COLO829 (cell line): ENCODE results near the gene ZFYVE28.

Source experiments
- DNase-seq: peaks from one replicate; pipeline ENCODE4 v3.0.0; 2012; ENCODE audit warnings: low spot score

The ZFYVE28 gene

DNA sequence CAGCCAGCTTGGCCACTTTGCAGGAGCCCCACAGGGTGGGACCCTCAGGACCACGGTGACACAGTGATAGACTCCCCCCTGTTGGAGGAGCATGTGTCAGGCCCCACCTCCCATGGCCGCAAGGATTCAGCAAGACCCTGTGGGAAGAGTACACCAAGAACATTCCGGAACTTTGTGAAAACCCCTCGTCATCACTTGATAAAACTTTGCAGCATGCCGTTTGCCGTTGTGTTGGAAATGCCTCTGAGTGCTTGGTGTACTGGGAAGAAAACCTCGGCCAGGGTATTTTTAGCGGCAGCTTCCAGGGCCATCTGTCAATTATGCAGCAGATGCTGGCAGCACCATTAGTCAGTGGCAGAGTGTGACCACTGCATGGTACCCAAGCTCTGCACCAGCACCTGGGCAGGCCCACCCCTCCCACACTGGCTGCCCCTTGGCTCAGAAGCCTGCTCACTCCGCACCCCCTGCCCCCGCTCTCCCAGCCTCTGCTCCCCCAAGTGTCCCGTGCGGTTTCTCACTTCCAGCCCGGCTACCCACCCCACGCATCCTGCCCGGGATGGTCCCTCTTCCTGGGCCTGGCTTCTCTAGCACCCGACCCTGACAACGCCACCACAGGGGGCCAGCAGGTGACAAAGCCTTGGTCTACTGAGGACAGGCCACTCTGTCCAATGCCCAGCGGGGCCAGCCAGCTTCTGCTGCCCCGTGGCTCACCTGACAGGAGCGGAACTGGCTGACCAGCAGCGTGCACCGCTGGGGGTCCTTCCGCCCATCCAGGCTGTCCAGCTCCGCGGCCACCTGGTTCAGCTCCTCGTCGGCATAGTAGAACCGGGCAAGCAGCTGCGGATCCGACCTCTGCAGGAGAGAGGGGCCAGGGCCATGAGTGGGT is 65.0 kb downstream of the ZFYVE28 start:
- DNase-seq = no peak

DNA sequence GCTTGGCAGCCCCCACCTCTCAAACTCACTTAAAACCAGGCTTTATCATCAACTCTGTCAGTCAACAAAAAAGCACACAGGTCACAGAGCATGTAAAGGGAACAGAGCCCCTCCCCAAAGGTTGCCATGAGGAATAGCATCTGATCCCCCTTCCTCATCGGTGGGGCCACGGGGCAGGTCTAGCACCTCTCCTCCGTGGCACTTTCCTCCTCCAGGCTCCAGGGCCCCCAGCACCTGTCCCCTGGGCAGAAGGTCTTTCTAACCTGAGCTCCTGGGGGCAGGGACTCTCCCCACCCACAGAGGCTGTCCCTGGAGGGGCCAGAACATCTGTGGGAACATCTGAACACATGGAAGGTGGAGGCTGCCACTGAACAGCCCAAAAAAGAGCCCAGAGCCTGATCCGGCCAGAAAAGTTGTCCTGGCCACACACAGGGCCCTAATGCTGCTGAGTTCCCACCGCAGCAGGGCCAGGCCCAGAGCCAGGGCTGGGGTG is 65.7 kb downstream of the ZFYVE28 start:
- no peak for DNase-seq

DNA sequence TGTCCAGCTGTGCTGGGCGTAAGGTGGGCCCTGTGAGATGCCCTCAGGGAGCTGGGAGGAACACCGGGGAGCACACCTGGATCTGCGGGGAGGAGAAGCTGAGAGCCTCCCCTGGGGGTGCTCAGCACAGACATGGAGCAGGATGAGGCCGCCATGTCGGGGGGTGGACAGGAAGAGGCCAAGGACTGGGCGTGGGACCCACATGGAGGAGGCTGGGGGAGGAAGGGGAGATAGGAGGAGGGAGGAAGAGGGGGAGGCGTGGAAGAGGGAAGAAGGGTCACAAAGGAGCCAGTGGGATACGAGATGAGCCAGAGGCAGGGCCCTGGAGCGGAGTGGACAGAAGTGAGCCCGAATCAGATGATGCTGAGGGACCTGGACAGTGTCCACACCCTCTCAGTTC is 66.3 kb downstream of the ZFYVE28 start:
- no peak for DNase-seq

DNA sequence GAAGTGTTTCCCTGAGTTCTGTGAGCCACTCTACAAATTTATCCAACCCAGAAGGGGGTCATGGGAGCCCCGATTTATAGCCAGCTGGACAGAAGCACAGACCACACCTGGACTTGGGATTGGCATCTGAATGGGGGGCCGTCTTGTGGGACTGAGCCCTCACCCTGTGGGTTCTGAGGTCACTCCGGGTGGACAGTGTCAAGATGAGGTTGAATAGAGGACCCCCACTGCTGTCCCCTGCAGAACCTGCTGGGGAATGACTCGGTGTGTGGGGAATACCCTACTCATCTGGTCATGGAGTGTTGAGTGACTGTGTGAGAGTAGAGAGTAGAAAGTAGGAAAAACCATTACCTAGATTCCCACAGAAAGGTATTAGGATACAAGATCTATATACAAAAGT is 67.5 kb downstream of the ZFYVE28 start:
- DNase-seq = no peak

DNA sequence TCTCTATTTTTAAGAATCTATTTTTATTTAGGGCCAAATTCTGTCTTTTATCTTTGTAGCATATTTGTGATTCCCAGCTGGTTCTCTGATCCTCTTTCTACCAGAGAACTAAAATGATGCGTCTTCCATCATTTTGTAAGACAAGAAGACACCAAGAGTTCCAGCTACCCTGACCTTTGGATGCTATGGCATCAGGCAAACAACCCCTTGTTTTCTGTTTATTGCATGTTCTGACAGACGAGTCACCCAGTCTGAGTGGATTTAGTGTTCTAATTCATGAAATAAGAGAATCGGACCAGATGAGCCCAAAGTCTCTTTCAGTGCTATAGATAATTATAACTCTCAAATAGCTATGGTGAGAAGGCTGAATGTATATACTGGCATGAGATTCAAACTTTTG is 69.7 kb downstream of the ZFYVE28 start:
- no peak for DNase-seq

DNA sequence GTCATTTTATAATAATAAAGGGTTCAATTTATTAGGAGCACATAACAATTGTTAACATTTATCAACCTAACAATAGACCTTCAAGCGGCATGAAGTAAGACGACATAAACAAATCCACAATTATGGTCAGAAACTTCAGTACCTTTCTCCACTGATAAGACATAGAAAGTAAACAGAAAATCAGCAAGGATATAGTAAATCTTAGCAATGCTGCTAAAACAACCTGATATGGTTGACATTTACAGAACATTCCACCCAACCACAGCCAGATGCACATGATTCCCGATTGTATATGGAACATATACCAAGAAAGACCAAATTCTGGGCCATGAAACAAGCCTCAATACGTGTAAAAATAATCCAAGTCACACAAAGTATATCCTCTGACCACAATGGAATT is 71.3 kb downstream of the ZFYVE28 start:
- no peak for DNase-seq

DNA sequence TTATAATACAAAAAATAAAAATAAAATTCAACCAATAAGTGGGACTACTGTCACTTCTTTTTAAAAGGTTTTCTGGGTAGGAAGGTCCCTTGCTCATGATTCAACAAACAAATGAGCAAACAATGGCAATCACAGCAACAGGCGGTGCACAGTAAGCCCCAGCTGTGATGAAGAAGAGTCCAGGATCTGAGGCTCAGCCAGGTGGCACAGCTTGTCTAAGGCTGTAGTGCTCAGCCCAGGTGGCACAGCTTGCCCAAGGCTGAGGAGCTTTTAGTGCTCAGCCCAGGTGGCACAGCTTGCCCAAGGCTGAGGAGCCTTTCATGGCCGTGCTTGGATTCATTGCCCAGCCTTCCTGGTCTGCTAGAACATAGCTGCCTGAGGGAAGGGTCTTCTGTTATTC is 75.0 kb downstream of the ZFYVE28 start:
- DNase-seq = no peak

DNA sequence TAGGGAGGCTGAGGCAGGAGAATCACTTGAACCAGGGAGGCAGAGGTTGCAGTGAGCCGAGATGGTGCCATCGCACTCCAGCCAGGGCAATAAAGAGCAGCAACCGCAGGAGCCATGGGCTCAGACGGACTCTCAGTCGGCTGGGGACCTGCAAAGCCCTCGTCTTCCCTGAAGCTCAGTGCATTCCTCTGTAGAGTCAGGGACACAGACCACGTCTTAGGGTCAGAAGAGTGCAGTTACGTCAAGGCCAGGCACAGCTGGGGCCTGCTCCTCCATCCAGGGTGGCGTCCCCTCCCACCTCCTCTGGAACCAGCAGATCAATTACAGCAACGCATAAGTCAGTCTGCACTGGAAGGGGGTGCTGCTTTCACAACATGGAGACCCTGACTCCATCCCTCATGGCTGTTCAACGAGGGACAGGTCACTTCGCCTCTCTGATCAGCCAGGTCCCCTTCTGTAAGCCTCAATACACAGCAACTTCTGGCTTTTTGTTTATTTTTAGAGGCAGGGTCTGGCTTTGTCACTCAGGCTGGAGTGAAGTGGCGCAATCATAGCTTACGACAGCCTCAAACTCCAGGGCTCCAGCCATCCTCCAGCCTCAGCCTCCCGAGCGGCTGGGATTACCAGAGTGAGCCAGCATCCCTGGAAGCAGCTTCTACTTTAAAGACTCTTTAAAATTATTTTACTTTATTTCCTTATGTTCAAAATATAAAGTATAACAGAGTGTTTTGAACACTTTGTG is 76.4 kb downstream of the ZFYVE28 start:
- no peak for DNase-seq

DNA sequence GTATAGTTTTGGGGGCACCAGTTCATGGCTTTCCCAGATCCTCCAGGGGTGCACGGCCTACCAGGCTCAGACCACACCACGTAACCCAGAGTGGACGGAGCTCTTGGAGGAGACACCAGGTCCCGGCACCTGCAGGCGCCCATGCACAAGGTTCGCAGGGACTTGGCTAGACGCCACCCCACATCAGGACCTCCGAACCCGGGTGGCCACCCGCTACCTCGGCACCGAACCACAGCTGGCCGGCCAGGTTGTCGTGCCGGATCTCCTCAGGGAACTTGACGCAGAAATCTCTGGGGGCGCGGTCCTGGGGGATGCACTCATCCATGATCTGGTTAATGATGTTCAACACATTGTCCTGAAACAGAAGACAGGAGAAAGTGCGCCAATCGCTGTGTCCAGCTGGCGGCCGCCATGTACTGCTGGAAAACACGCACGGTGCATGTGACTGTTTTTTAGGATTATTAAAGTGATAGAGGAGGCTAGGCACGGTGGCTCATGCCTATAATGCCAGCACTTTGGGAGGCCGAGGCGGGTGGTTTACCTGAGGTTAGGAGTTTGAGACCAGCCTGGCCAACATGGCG is 77.1 kb downstream of the ZFYVE28 start:
- no peak for DNase-seq

DNA sequence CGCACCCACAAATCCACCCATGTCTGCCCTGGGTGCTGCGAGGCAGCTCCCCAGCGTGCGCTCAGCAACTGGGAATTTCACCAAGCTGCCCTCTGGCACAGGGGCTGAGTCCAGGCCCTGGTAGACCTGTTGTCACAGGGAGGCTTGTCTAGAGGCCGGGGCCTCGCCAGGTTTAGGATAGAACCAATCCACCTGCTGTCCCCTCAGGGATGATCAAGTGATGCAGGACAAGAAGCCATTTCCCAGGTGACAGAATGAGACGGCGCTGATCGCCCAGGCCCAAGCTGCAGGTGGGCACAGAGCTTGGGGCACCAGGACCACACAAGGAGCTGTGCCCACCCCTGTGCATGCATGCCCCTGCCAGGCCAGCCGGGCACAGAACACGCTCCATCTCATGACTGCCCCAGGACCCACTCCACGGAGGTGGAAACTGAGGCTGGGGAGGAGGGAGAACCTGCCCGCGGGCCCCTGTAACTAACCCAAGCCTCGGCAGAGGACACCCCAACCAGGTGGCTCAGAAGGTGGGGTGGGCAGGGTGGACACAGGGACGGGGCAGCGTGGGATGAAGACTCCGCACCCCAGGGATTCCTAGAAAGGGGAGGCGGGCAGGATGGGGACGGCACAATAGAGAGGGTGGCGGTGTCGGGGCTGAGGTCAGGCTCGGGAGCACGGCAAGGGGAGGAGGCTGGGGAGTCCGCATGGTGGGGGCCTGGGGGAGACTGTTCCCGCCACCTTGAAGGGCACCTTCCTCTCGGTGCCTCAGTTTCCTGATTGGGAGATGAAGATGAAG is 78.0 kb downstream of the ZFYVE28 start:
- DNase-seq = no peak

DNA sequence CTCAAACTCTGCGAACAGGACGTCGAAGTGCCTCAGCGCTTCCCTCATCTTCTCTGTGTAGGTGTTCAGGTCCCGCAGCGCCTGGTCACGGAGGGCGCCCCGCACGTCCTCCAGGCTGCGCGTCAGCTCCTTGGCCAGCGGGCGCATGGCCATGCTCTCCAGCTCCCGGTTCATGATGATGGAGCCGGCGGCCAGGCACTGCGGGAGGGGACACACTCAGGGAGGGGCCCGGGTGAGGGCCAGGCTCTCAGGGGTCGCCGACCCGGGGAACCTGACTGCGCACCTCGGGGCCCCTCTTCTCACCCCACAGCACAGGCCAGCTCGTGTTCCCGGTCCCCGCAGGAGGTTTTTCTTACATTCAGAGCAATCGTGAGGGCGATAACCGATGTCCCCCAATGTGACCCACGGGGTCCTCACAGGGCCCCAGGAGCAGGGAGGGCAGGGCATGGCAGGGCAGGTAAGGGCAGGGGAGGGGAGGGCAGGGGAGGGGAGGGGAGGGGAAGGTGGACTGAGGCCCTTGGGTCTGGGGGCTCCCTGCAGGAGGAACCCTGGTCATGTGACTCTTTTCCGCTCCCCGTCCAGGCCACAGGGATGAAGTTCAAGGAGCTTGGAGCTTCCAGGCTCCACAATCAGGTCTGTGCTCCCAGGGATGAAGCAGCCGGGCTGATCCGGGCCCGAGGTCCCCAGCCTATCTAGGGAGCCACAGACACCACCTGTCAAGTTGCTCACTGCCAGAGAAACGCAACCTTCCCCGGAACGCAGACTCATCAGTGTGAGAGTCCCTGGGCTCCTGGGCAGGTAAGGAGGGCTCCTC is 78.8 kb downstream of the ZFYVE28 start:
- DNase-seq = no peak

DNA sequence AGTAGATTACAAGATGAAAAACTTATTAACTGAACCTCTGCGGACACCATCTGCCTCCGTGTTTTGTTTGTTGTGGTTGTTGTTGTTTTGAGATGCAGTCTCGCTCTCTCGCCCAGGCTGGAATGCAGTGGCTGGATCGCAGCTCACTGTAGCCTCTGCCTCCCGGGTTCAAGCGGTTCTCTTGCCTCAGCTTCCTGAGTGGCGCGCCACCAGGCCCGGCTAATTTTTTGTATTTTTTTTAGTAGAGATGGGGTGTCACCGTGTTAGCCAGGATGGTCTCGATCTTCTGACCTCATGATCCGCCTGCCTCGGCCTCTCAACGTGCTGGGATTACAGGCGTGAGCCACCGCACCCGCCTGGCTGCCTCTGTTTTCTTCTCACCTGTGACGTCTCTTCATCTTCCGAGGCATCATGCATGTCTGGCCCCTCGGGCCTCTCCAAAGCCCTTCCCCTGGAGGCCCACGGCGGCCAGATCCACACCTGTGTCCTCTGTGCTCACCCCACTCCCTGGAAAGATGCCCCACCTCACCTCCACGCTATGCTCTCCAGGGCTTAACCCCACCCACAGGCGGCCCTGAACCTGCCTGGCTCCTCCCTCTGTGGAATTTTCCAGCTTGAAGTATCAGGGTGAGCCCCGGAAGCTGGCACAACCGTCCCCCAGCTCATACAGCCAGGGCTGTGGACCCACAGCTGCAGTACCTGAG is 79.5 kb downstream of the ZFYVE28 start:
- no peak for DNase-seq

DNA sequence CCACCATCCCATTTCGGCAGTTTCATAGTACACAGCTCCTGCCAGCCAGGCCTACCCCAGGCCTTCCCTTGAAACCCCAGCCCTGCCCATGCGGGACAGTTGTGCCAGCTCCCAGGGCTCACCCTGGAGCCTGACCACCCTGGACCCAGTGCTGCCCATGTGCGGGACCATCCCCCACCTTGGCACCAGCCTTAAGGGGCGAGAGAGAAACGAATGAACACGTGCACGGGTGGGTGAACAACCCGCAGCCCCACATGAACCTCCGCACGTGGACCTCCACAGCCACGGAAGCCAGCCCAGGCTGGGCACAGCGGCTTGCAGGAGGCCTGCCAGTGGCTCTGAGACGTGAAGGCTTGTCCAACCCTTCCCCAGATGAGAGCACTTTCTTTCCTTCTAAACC is 80.5 kb downstream of the ZFYVE28 start:
- DNase-seq = no peak

DNA sequence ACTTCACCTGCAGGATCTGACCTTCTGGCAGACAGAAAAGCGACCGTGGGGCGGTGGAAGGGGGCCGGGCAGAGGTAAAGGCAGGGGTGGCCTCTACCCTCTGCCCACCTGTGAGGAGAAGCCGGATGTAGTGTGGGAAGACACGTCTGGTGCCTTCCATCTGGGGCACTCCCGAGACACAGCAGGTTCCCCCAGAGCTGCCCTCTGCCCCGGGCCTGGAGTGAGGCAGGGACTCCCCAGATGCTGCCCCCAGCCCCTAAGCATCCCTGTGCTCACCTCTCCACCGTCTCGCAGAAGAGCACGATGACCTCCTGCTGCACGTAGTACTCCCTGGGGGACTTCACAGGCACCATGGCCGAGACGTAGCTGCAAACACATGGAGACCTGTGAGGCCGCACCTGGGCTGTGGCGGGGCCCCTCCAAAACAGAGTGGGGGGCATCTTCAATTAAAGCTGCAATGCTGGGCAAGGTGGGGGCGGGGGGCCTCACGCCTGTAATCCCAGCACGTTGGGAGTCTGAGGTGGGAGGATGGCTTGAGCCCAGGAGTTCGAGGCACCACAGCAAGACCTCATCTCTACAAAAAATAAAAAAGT is 81.2 kb downstream of the ZFYVE28 start:
- no peak for DNase-seq

DNA sequence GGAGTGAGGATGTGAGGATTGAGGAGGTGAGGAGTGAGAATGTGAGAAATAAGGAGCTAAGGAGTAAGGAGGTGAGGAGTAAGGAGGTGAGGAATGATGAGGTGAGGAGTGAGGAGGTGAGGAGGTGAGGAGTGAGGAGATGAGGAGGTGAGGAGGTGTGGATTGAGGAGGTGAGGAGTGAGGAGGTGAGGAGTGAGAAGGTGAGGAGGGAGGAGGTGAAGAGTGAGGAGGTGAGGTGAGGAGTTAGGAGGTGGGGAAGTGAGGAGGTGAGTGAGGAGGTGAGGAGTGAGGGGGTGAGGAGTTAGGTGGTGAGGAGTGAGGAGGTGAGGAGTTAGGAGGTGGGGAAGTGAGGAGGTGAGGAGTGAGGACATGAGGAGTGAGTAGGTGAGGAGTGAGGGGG is 81.8 kb downstream of the ZFYVE28 start:
- DNase-seq = no peak

DNA sequence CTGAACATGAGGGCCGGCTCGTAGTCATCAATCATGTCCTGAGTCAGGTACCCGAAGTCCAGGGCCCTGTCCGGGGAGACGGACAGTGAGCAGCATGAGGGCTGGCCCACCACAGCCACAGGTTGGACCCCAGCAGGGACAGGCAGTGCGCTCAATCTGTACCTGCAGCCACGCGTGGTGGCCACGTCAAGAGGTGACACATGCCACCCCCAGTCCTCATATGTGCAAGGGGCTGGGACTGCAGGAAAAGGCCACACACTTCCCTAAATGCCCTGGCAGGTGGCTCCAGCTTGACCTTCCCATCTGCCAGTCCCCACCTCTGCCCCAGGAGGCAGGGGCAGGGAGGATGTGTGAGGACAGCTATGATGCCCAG is 82.7 kb downstream of the ZFYVE28 start:
- DNase-seq = no peak

DNA sequence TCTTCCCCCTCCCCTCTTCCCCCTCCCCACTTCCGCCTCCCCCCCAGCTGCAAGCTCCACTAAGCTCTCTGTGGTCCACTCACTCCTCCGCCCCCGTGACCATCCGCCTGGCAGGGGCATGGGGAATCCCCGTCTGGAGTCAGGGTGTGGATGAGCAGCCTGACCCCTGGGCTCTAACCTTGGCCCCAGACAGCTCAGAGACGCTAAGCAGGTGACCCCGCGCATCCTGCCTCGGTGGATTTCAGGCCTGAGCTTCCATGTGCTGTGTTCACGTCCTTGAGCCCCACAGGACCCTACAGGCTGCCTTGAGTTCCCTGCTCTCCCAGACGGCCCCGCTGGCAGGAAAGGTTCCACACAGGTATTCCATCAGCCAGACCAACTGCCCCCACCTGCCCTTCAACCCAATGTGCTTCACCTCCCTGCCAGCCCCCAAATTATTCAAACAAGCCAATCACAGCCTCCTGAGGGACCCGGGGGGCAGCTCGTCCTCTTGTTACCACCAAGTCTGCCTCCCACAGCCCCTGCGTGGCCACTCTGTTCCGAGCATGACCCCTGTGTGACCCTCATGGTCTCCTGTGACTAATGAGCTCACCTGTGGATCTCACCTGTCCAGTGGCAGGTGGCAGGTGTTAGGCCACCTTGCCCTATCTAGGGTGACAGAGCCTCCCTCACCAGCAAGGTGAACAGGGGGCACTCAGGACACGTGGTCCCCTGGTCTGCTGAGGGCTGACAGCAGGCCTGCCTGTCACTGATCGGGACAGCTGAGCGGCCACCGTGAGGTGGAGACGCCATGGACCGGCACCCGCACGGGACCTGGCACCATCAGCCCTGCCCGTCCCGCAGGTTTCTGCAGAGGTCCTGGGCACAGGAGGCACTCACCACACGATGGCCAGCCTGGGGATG is 83.4 kb downstream of the ZFYVE28 start:
- DNase-seq = no peak

DNA sequence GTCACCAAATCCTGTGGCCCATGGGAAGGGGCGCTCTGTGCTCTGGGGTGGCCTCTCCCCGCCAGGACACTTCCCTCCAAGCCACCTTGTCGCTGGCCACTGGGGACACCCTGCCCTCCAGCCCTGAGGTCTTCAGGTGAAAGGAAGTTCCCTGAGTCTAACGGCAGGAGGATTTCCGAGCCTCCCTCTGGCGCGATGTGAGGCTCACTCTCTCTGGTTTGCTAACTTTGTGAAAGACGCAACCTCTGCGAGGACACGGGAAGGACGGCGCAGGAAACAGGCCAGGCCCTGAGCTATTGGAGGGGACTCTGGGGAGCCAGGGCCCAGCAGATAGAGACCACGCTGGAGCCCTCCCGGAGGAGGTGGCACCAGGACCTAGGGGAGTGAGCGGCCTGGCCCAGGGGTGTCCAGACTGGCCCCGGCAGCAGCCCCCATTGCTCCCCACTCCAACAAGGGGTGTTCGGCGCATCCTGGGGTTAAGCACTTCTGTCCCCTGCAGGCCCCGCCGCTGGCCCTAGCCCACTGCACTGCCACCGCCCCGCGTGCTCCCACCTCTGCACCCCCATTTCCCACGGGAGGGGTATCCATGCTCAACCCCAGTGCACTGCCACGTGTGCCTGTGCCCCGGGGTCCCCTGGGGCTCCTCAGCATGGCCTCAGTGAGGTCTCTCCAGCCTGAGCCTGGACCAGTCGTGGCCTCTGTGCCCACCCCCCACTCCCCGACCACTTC is 84.4 kb downstream of the ZFYVE28 start:
- DNase-seq = no peak
